ENCODE measurements around the gene ARF6. TPM values are rescaled to one million over a fixed set of nuclear protein-coding genes. Genes with fewer than 3 reads are reported as not detected.
"Not testable (repeated sequence)": the region's sequence is repeated elsewhere in the genome, so short reads cannot be mapped to it uniquely, and the experiment has no call there.

Gene ARF6
- total RNA-seq, 2 donors from 2014 or later = 95.2 to 98.5 TPM

GRCh38 chr14:49900973-49901372 lies 8.1 kb downstream of the ARF6 start:
- H3K36me3 Mint-ChIP-seq (ENCODE audit: low read depth) = peaks cover 5% of the 10 kb centered on the region
- H3K27me3 Mint-ChIP-seq = no peaks in the 10 kb centered on the region
- H3K4me1 Mint-ChIP-seq = peaks cover 21% of the 10 kb centered on the region
- H3K9me3 ChIP-seq (ENCODE audit: control insufficient read depth, low read length, poor library complexity, severe bottlenecking) = no peaks in the 10 kb centered on the region
- H3K4me3 Mint-ChIP-seq = no peak overlapping the region
- DNase-seq = no peak
- H3K27ac Mint-ChIP-seq = peak overlapping the region; percentile 57
- ATAC-seq = no peak

DNA sequence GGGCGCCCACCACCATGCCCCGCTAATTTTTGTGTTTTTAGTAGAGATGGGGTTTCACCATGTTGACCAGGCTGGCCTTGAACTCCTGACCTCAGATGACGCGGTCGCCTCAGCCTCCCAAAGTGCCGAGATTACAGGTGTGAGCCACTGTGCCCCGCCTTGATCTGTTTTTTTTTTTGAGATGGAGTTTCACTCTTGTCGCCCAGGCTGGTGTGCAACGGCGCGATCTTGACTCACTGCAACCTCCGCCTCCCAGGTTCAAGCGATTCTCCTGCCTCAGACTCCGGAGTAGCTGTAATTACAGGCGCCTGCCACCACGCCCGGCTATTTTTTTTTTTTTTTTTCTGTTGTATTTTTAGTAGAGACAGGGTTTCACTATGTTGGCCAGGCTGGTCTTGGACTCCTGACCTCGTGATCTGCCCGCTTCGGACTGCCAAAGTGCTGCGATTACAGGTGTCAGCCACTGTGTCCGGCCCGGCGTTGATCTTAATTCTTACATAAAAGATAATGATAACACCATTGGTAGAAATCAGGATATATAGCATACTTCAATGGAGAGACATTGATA lies 9.9 kb downstream of the ARF6 start:
- H3K27ac Mint-ChIP-seq; ATAC-seq; DNase-seq; H3K27me3 Mint-ChIP-seq; H3K9me3 ChIP-seq (ENCODE audit: control insufficient read depth, low read length, poor library complexity, severe bottlenecking); H3K36me3 Mint-ChIP-seq (ENCODE audit: low read depth); H3K4me3 Mint-ChIP-seq: not testable (repeated sequence)
- H3K4me1 Mint-ChIP-seq = peaks cover 17% of the 10 kb centered on the region

- no peaks in the 10 kb centered on the region for H3K9me3 ChIP-seq (ENCODE audit: control insufficient read depth, low read length, poor library complexity, severe bottlenecking)
- H3K36me3 Mint-ChIP-seq (ENCODE audit: low read depth) = no peaks in the 10 kb centered on the region
- ATAC-seq = no peak
- no peak for DNase-seq
- H3K27ac Mint-ChIP-seq = peak overlapping the region; percentile 57
- H3K27me3 Mint-ChIP-seq = no peaks in the 10 kb centered on the region
- H3K4me1 Mint-ChIP-seq = peaks cover 11% of the 10 kb centered on the region
- H3K4me3 Mint-ChIP-seq = no peak overlapping the region
Observed at GRCh38 chr14:49904270-49904669, 11.4 kb downstream of the ARF6 start.

- Mint-ChIP-seq H3K4me3 (no peak overlapping the region), H3K36me3 (ENCODE audit: low read depth) (no peaks in the 10 kb centered on the region)
Observed at GRCh38 chr14:49905989-49906388, 13.1 kb downstream of the ARF6 start.

GRCh38 chr14:49907186-49907585 lies 14.3 kb downstream of the ARF6 start:
- no peaks in the 10 kb centered on the region for H3K36me3 Mint-ChIP-seq (ENCODE audit: low read depth)
- ATAC-seq = no peak
- H3K27me3 Mint-ChIP-seq = no peaks in the 10 kb centered on the region
- H3K4me3 Mint-ChIP-seq = no peak overlapping the region
- no peaks in the 10 kb centered on the region for H3K9me3 ChIP-seq (ENCODE audit: control insufficient read depth, low read length, poor library complexity, severe bottlenecking)
- DNase-seq = no peak
- H3K27ac Mint-ChIP-seq = peak overlapping the region; percentile 68
- H3K4me1 Mint-ChIP-seq = peaks cover 14% of the 10 kb centered on the region

More at GRCh38 chr14:49905989-49906388, 13.1 kb downstream of the ARF6 start:
- H3K4me1 Mint-ChIP-seq = peaks cover 11% of the 10 kb centered on the region
- no peaks in the 10 kb centered on the region for H3K9me3 ChIP-seq (ENCODE audit: control insufficient read depth, low read length, poor library complexity, severe bottlenecking)
- no peaks in the 10 kb centered on the region for H3K27me3 Mint-ChIP-seq
- H3K27ac Mint-ChIP-seq = no peak overlapping the region
- no peak for ATAC-seq
- DNase-seq = no peak

DNA sequence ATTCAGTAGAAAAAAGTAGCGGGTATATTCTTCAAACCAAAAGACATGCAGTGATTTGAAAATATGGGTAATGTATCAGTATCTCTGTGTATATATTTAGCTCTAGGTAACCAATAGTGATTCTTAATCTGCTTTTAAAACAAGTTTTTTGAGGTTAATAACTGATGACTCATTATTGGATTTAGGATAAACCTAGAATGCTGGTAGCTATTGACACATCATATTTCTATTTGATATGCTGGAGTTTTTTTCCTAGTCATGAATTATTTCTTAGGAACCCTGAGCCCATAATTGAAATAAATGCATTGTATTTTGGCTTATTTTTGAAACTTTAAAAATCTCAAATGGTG lies 15.5 kb downstream of the ARF6 start:
- H3K4me3 Mint-ChIP-seq = peak overlapping the region; percentile 41
- peaks cover 13% of the 10 kb centered on the region for H3K4me1 Mint-ChIP-seq
- ATAC-seq (no peak), DNase-seq (no peak)
- no peaks in the 10 kb centered on the region for H3K9me3 ChIP-seq (ENCODE audit: control insufficient read depth, low read length, poor library complexity, severe bottlenecking)
- peak overlapping the region; percentile 68 for H3K27ac Mint-ChIP-seq
- no peaks in the 10 kb centered on the region for H3K27me3 Mint-ChIP-seq
- H3K36me3 Mint-ChIP-seq (ENCODE audit: low read depth) = no peaks in the 10 kb centered on the region

GRCh38 chr14:49909016-49909415 lies 16.1 kb downstream of the ARF6 start:
- DNase-seq = no peak
- Mint-ChIP-seq H3K27ac (no peak overlapping the region), H3K4me1 (peaks cover 13% of the 10 kb centered on the region), H3K36me3 (ENCODE audit: low read depth) (no peaks in the 10 kb centered on the region), H3K27me3 (no peaks in the 10 kb centered on the region), H3K4me3 (no peak overlapping the region)
- ATAC-seq = no peak
- H3K9me3 ChIP-seq (ENCODE audit: control insufficient read depth, low read length, poor library complexity, severe bottlenecking) = no peaks in the 10 kb centered on the region

GRCh38 chr14:49915085-49915484 lies 22.2 kb downstream of the ARF6 start:
- DNase-seq (no peak), ATAC-seq (no peak)
- H3K9me3 ChIP-seq (ENCODE audit: control insufficient read depth, low read length, poor library complexity, severe bottlenecking) = no peaks in the 10 kb centered on the region
- peaks cover 14% of the 10 kb centered on the region for H3K4me1 Mint-ChIP-seq
- no peaks in the 10 kb centered on the region for H3K27me3 Mint-ChIP-seq
- no peak overlapping the region for H3K27ac Mint-ChIP-seq
- H3K36me3 Mint-ChIP-seq (ENCODE audit: low read depth) = peaks cover 3% of the 10 kb centered on the region
- no peak overlapping the region for H3K4me3 Mint-ChIP-seq

DNA sequence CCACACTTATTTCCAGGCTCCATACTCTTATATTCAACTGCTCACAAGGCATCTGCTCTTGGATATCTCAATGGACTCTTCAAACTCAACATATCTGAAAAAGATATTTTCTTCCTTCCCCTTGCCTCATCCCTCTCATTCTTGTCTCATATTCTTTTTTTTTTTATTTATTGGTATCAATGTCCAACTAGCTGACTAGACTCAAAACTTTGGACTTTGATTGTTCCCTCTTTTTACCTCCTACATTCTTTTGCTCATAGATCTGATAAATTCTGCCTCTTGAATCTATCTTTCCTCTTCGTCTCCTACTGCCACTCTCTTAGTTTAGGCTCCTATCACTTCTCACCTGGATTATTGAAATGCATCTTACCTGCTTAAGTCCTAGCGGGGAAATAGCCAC lies 25.8 kb downstream of the ARF6 start:
- Mint-ChIP-seq H3K36me3 (ENCODE audit: low read depth) (peaks cover 3% of the 10 kb centered on the region), H3K27ac (no peak overlapping the region), H3K4me1 (peaks cover 16% of the 10 kb centered on the region), H3K4me3 (no peak overlapping the region), H3K27me3 (no peaks in the 10 kb centered on the region)
- DNase-seq (no peak), ATAC-seq (no peak)
- no peaks in the 10 kb centered on the region for H3K9me3 ChIP-seq (ENCODE audit: control insufficient read depth, low read length, poor library complexity, severe bottlenecking)

GRCh38 chr14:49919825-49920659 lies 27.2 kb downstream of the ARF6 start:
- H3K4me1 Mint-ChIP-seq = peaks cover 18% of the 10 kb centered on the region
- no peaks in the 10 kb centered on the region for H3K27me3 Mint-ChIP-seq
- peak; percentile 45 for ATAC-seq
- H3K27ac Mint-ChIP-seq = no peak overlapping the region
- no peak for DNase-seq
- H3K4me3 Mint-ChIP-seq = peak overlapping the region; percentile 21
- no peaks in the 10 kb centered on the region for H3K9me3 ChIP-seq (ENCODE audit: control insufficient read depth, low read length, poor library complexity, severe bottlenecking)
- peaks cover 3% of the 10 kb centered on the region for H3K36me3 Mint-ChIP-seq (ENCODE audit: low read depth)

- Mint-ChIP-seq H3K4me1 (peaks cover 15% of the 10 kb centered on the region), H3K27me3 (no peaks in the 10 kb centered on the region), H3K36me3 (ENCODE audit: low read depth) (peaks cover 3% of the 10 kb centered on the region), H3K4me3 (no peak overlapping the region), H3K27ac (no peak overlapping the region)
- ATAC-seq = peak; percentile 55
- DNase-seq = no peak
- no peaks in the 10 kb centered on the region for H3K9me3 ChIP-seq (ENCODE audit: control insufficient read depth, low read length, poor library complexity, severe bottlenecking)
Observed at GRCh38 chr14:49920935-49921334, 28.1 kb downstream of the ARF6 start.

DNA sequence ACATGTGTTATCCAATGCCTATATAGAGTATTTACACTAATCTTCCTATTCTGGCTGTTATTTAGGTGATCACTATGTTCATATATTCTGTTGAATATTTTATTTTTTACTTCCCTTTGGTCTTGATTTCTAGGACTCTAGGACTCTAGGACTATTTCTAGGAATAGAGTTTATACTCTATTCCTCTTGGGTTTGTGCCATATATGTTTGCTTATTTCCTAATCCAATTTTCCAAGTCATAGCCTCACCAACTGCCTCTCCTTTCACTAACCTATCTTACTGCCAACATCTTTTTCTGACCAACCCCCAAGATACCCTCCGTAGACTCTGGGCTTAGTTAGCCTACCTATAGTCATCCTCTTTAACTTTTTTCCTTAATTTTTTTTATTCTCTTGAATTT lies 28.5 kb downstream of the ARF6 start:
- peaks cover 3% of the 10 kb centered on the region for H3K36me3 Mint-ChIP-seq (ENCODE audit: low read depth)
- no peak overlapping the region for H3K27ac Mint-ChIP-seq
- no peak for ATAC-seq
- H3K4me1 Mint-ChIP-seq = peaks cover 15% of the 10 kb centered on the region
- DNase-seq = no peak
- H3K4me3 Mint-ChIP-seq = no peak overlapping the region
- H3K27me3 Mint-ChIP-seq = no peaks in the 10 kb centered on the region
- no peaks in the 10 kb centered on the region for H3K9me3 ChIP-seq (ENCODE audit: control insufficient read depth, low read length, poor library complexity, severe bottlenecking)

DNA sequence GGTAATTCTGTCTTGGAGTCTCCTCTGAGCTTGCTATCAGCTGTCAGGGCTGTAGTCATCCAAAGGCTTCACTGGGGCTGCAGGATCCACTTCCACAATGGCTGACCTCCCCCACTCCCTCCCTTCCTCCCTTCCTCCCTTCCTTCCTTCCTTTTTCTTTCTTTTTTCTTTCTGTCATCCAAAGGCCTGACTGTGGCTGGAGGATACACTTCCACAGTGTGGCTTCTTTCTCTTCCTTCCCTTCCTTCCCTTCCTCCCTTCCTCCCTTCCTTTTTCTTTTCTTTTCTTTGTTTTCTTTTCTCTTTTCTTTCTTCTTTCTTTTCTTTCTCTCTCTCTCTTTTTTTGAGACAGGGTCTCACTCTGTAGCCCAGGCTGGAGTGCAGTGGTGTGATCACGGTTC lies 30.6 kb downstream of the ARF6 start:
- H3K4me1 Mint-ChIP-seq = peaks cover 15% of the 10 kb centered on the region
- DNase-seq (no peak), ATAC-seq (no peak)
- H3K27me3 Mint-ChIP-seq = no peaks in the 10 kb centered on the region
- peak overlapping the region; percentile 54 for H3K27ac Mint-ChIP-seq
- peaks cover 3% of the 10 kb centered on the region for H3K36me3 Mint-ChIP-seq (ENCODE audit: low read depth)
- no peaks in the 10 kb centered on the region for H3K9me3 ChIP-seq (ENCODE audit: control insufficient read depth, low read length, poor library complexity, severe bottlenecking)
- peak overlapping the region; percentile 28 for H3K4me3 Mint-ChIP-seq

DNA sequence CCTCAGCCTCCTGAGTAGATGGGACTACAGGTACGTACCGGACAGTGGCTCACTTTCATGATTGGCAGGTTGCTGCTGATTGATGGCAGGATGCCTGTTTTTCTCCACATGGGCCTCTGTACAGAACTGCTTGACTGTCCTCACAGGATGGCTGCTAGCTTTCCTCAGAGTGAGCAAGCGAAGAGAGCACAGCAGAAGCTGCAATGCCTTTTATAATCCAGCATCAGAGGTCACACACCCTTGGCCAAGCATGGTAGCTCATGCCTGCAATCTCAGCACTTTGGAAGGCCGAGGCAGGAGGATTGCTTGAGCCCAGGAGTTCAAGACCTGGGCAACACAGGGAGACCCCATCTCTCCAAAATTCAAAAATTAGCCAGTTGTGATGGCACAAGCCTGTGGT lies 31.0 kb downstream of the ARF6 start:
- H3K27ac Mint-ChIP-seq = peak overlapping the region; percentile 54
- peaks cover 15% of the 10 kb centered on the region for H3K4me1 Mint-ChIP-seq
- DNase-seq (no peak), ATAC-seq (no peak)
- no peak overlapping the region for H3K4me3 Mint-ChIP-seq
- peaks cover 3% of the 10 kb centered on the region for H3K36me3 Mint-ChIP-seq (ENCODE audit: low read depth)
- no peaks in the 10 kb centered on the region for H3K9me3 ChIP-seq (ENCODE audit: control insufficient read depth, low read length, poor library complexity, severe bottlenecking)
- H3K27me3 Mint-ChIP-seq = no peaks in the 10 kb centered on the region

All from T-helper 17 cell (primary cell).